RCC 7860 (cell line): Measurements from ENCODE around the gene HGFAC.

Experiments
- DNase-seq: peaks from one replicate; pipeline ENCODE4 v3.0.0-alpha.2; 2015; ENCODE audit warnings: low spot score
- FAIRE-seq: peaks from 2 replicates; lab custom pipeline; 2012; peaks lifted over from hg19 to GRCh38; lab: Jason Lieb, UNC

HGFAC gene

DNA sequence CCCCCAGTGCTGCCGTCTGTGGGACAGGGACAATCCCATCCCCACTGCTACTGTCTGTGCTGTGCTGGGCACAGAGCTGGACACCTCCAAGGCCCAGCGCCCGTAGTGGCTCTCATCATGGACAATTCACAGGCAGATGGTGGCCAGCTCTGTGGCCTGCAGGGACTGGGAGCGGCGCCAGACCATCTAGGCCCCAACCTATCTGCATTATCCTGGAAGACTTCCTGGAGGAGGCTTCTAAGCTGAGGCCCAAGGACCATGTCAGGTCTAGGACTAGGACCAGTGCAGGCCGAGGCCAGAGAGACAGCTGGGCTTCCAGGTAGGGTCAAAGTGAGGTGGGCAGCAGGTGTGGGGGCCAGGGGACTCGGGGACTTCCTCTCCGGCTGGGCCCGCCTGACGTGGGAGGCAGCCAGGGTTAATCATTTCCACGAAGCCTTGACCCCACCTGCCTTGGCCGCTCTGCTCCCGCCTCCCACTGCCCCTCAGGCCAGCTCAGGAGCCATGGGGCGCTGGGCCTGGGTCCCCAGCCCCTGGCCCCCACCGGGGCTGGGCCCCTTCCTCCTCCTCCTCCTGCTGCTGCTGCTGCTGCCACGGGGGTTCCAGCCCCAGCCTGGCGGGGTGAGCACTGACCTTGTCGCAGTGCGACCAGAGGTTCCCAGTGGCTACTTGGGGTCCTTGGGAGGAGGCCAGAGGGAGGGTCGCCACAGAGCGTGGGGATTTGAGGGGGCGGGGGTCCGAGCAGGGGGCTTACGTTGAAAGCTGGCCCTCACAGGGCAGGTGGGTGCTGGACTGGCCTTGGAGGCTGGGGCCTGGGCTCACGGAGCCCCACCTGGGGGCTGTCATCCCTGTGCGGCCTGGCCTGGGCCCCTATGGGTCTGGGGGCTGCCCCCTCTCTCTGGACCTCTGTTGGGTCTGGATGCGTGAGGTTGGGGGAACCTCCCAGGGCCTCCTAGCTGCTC lies at the start of gene HGFAC:
Gene HGFAC, plus strand, starts transcription at position 468 of the 959 bp plus-strand sequence. Its CDS starts 34 bp downstream, at position 502.
- FAIRE-seq, result no peak
- no peak for DNase-seq

DNA sequence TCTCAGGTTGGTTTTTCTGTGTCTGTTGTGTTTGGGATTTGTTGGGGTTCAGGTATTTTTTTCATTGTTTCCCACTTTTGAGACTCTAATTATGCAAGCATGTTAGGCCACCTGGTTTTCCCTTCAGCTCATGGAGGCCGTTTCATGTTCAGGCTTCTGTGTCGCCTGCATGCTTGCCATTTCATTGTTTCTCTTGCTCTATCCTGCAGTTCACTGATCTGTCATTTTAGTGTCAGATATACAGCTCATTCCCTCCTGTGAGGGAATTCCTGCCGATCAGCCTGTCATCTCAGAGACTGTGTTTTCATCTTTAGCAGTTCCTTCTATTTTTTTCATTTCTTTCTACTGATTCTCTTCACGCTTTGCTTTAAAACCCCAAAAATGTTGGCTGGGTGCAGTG lies 49.4 kb upstream of the HGFAC start:
- no peak for FAIRE-seq
- DNase-seq, result no peak

DNA sequence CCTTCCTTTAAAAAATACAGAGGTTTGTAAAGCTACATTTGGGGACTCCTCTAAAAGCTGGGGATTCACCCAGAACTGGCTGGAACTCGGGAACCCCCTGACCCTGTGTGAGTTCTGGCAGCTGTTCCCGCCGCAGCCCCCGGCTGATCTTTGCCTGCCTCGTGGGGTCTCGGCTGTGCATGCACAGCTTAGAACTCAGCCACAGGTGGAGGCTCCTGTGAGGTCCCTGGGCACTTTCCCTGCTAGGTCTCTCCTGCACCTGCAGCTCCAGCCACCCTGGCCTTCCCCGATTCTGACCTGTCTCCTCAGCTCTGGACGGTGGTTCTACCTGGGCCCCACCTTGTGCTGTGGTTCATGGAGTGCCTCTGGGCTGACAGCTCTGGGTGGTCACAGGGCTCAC lies 48.6 kb upstream of the HGFAC start:
- no peak for DNase-seq
- FAIRE-seq, result no peak

DNA sequence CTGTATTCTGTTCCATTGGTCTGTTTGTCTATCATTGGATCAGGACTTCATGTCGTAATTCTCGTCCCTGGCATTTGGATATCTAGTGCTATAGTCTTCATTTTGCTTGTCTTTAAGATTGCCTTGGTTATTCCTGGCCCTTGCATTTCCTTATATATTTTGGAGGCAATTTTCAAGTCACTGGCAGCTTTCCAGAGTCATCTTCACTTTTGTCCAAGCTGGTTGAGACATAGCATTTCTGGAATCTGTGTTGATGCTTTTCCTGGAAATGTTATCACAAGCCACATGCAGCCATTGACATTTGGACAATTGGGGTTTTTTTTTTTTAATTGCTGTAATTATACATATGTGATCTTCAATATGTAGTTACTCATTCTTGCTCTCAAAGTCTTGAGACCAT lies 45.2 kb upstream of the HGFAC start:
- FAIRE-seq (no peak), DNase-seq (no peak)

DNA sequence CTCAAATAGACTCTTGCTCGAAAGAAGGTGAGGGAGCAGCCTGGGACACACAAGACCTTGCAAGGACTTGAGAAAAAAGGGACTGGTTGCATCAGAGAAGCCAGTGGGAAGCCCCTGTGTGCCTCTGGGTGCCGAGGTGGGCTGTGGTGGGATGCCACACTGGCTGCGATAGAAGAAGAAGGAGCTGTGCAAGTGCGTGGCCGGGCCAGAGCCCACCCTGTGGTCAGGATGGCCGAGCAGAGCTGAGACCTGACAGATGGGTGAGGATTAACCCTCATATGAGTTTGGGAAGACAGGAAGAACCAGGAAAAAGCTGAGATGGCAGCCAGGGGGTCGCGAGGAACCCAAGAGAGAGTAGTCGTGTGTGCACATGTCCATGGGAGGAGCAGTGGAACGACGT lies 44.6 kb upstream of the HGFAC start:
- FAIRE-seq (no peak), DNase-seq (no peak)

DNA sequence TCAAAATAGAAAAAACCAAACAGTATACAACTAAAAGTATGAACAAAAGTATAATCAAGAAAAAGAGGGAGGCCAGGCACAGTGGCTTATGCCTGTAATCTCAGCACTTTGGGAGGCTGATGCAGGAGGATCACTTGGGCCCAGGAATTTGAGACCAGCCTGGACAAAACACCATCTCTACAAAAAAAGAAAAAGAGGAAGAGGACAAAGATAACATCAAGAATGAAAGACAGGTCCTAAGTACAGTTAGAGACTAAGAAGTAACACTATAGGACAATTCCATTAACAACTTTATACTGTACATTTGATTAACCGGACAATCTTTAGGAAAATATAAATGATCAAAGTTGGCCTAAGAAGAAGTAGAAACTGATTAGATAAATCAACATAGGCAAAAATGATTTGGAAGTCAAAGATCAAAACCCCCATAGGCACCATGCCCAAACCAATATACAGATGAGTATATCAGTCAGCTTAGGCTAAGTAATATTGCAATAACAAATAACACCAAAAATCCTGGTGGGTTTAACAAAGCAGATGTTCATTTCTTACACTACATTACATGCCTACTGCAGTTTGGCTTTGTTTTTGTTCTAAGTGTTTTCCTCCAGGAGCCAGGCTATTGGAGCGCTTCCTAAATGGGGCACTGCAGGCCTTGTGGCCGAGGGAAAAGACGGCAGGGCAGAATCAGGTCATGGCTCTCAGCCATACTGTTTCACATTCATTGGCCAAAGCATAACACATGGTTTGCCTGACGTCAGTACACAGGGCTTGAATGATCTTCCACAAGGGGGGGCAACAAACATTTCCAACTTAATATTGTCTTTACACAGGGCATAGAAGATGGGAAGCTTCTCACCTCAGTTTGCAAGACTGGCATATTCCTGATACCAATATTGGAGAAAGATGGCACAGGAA lies 42.2 kb upstream of the HGFAC start:
- peak; percentile 13 for DNase-seq
- FAIRE-seq, result no peak

DNA sequence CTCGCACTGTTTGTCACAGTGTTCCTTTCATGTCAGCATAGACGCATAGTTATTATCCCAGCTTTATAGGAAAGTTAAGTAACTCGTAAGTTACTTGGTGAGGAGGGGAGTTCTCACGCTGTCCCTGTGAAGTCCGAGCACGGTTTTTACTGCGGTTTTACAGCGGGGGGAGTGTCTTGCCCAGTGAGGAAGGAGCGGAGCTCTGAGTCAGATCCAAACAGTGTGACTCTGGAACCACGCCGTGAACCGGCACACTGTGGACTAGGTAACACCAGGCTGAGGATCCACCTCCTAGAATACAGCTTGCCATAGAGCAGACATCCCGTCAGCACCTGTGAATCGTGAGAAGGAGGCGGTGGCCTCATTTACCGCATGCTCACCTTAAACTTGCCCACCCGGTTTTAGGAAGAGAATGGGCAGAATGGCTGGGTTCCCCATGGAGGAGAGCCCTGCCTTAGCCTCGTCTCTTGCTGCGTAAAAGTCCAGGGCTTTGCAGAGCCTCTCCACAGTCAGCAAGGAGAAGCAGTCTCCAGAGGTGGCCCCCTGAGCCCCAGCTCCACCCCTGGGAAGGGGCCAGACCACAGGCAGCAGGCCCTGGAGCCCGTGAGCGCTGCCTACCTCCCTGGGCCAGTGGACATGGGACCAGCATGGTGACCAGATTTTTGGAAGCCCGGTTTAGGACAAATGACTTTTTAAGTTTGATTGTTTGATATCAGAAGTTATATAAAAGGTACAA lies 40.2 kb upstream of the HGFAC start:
- FAIRE-seq (peak; percentile 96), DNase-seq (peak; percentile 96)

DNA sequence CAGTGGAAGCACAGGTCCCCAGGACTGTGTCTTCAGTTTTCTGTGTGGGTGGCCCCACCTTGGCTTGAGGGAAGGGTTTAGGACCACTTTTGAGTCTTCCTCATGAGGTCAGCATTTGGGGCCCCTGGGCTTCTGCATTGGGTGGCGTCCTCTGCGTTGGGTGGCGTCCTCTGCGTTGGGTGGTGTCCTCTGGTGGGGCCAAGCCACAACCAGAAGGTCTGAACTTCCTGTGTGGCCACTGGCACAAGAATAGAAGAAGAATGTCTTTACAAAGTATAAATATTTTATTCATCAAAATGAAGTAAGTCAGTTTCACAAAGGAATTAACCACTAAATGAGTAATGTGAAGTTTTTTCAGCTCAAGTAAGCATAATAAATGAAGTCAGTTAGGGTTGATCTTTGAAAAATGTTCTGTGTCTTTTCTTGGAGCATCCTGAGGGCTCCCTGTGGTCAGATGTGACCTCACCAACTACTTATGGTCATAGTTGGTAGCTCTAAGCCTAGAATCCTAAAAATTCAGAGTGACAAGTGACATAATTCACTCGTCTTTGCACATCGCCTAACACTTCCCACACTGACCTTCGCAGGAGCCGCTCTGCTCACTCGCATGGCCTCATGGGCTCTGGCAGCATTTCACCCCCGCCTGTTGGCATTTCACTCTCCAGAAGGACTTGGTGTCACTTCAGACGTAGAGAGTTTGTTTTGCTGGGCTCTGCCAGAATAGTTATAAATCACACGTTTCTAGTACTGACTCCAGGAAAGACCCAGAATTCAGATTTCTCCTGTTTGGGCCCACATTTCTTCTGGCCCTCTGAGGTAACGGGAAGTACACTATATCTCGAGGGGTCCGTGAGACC lies 39.0 kb upstream of the HGFAC start:
- DNase-seq (peak; percentile 99), FAIRE-seq (peak; percentile 98)

DNA sequence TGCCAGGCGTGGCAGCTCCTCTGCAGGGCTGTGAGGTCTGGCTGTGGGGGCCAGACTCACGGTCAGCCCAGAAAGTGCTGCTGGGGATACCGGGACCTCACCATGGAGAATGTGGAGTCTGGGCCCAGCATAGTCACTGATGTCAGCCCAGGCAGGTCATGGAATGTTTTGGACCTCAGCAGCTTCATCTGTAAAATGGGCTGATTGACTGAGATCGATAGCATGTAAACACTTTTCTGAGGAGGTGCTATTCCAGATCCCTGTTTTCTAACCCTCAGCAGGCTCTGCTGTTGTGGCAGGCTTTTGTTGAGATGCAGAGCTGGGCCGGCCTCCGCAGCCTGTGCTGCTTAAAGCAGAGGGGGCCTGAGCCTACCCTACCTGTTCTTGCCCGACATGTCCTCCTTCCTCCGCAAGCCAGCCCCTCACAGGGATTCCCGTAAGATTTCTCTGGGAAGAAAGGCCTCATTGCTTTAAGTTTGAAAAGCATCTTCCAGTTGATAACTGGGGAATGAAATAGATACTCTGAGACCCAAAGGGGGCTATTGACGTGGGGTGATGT lies 38.3 kb upstream of the HGFAC start:
- FAIRE-seq, result no peak
- DNase-seq, result no peak

DNA sequence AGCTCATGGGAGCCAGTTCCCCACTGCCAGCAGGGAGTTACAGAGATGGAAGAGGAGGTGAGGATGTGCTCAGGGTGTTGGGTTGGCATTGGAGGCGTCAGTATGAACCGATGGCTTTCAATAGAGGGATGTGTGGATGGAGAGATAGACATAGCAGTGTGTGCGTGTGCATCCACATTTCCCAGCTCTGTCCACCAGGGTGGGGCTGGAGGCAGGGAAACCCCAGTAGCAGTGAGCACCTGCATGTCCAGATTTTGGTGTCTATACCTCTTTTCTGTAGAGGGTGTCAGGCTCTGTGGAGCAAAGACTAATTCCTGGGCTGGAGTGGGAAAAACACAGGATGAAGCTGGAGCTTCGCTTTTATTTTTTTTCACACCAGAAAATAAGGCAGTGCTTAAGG lies 37.2 kb upstream of the HGFAC start:
- FAIRE-seq (no peak), DNase-seq (no peak)

DNA sequence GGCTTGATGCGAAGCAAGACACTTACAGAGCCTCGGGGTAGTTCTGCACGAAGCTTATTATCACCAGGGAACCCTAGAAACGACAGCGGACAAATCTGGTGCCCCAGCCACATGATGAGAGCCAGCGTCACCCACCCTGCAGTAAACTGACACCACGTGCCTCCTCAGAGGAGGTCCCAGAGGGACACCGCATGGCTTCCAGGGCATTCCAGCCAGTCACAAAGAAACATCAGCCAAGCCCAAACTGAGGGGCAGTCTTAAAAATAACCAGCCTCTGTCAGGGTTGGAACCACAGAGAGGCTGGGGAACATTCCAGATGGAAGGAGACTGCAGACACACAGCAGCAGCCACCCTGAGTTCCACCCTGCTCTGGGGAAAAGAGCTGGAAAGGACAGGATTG lies 36.6 kb upstream of the HGFAC start:
- FAIRE-seq (no peak), DNase-seq (no peak)

DNA sequence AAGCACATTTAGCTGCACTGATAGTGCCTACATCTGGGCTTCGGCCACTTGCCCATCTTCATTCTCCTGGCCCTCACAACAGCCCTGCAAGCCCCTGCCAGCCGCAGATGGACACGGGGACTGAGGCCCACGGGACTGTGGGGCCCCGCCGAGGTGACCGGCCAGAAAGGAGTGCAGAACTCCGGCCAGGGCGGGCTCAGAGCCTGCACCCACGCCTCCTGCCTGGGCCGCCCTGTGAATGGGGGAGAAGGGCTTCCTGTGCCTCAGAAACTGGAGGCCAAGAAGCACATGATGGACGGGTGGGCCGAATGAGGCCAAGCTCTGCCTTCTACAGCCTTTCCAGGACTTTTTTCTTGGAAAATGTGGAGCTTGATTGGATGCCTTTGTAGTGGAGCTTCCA lies 35.7 kb upstream of the HGFAC start:
- no peak for FAIRE-seq
- DNase-seq, result no peak

DNA sequence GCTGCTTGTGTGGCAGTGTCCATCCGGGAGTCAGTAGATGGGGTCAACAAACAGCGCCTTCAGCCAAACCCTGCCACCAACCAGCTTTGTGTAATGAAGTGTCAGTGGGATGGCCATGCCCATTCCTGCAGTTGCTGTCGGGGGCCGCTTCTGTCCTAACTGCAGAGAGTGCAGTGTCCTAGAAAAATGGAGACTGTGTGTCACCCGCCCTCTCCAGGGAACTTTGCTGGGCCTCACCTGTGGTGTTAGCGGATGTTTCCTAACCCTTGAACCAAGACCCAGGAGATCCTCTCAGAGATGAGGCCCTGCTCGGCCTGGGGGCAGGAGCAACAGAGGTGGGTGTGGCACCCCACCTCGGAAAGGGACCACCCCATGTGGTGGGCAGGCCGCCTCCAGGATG lies 35.3 kb upstream of the HGFAC start:
- no peak for FAIRE-seq

DNA sequence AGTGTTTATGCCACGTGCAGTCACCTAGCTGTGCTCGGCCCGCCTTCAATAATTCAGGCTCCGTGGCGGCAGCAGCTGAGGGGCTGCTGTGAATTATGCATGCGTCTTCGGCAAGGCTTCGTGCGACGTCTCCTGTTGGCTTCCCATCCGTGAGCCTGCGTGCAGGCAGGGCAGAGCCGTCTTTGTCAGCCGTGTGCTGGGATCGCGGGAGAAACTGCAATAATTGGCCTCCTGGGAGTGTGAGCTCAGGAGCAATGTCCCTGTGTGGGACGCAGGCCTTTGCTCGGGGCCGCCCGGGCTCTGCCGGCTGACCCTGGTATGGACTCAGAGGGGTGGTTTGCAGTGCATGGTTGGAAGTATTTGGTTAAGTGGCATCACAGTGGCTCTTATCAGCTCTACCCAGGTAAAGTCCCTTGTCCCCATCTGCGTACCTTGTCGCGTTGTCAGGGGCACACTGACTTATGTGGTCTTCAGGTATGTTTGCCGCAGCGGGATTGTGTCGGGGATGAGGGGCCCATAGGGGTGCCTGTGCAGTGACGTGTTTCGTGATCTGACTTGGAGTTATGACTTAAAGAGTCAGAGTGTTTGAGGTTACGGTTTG lies 34.5 kb upstream of the HGFAC start:
- FAIRE-seq (no peak), DNase-seq (no peak)

More for the DNA sequence above, 35.3 kb upstream of the HGFAC start:
- no peak for DNase-seq

DNA sequence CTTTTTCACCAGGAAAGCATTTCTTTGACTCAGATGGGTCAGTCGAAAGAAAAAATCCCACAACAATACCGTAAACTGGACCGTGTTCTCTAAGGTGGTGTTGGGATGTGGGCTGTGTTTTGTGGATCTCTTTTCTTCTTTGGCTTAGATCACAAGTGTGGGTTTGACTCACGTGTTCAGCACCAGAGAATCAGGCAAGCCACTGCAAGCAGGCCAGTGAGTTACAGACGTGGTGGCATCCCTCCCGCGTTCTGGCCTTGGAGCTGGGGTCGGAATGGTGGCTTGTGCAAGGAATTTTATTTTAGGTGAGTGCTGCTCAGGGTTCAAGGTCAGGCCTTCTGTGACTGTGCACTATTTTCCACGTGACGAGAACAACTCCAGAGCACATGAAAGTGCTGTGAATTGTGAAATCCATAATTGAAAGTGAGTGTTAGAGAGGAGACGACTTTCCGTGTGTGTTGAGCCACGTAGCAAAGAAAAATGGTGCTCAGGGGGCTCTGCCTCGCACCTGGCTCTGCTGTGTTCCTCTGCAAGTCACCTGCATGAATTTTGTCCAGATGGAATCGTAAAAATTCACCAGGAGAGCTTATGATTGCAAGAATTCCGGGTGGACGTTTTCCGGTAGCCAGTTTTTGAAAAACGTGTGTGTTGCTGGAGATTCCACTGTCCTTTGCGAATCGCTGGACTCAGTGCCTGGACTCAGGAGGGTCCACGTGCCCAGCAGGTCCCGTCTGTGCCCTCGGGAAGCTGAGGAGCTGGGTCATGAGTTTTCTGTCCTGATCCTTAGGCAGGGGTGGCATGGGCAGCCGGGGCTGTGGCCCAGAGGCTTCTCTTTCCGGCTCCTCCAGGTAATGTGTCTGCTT lies 33.6 kb upstream of the HGFAC start:
- DNase-seq (no peak), FAIRE-seq (no peak)

DNA sequence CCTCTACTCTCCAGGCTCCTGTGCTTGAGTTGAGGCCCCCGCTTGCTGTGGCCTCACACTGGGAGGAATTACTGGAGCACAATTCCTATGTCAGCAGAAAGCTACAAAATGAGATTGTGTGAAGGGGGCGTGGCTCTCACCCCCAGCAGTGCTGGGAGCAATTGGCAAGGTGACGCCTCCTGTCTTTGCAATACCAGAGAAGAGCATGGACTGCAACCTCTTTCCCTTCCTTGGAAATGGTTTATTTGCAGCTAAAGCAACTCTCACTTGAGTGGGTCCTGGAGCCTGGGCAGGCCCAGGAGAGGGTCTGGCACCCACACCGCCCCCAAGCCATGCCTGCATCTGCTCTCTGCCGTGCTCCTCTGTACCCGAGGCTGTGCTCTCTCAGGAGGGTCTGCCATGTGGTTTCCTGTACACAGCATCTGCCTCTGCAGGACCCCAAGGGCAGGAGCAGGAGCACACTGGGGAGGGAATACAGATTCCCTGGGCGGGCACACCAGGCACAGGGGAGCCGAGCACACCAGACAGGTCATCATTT lies 32.9 kb upstream of the HGFAC start:
- FAIRE-seq (no peak), DNase-seq (no peak)

DNA sequence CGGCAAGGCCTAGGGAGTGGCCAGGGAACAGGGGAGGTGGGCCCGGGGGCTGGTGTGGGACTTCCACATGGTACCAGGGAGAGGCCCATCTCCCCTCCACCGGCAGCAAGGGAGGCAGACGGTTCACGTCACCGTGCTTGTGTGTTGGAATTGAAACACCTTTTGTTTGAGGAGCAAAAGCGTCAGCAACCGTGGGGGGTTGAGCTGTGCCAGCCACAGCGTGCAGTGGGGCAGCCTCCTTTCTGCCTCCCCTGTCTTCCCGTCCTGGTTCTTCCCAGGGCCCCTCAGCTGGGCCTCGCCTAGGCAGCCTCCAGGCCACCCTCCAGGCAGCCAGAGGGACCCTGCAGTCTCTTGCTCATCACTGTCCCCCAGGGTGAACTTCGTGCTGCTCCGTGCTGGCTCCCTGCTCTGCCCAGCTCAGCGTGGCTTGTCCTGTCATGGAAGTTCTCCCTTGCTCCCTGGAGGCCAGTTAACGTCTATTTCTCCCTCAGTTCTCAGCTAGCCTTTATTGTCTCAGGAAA lies 32.1 kb upstream of the HGFAC start:
- no peak for FAIRE-seq

More for the DNA sequence above, 32.1 kb upstream of the HGFAC start:
- no peak for DNase-seq
